Brain microvascular endothelial cell (primary cell): ENCODE measurements around the gene SH2B2.
"Not testable (repeated sequence)": the region's sequence is repeated elsewhere in the genome, so short reads cannot be mapped to it uniquely, and the experiment has no call there.

ENCODE experiments used
- DNase-seq: peaks from one replicate; pipeline ENCODE4 v3.0.0-alpha.2; 2020
- H3K27ac ChIP-seq: fragments of 250-450 bp; sonication (Bioruptor Pico); 2 replicates; pipeline ENCODE4 v1.5.1; 2020; ENCODE audit warnings: mild to moderate bottlenecking, moderate library complexity
- H3K27me3 ChIP-seq: fragments of 250-450 bp; sonication (Bioruptor Pico); replicated peaks from 2 replicates; pipeline ENCODE4 v1.5.1; 2020; ENCODE audit warnings: mild to moderate bottlenecking
- H3K36me3 ChIP-seq: fragments of 250-450 bp; sonication (Bioruptor Pico); replicated peaks from 2 replicates; pipeline ENCODE4 v1.5.1; 2020; ENCODE audit warnings: mild to moderate bottlenecking
- H3K4me3 ChIP-seq: 2 replicates; pipeline ENCODE4 v1.5.1; 2011; ENCODE audit warnings: low read depth, mild to moderate bottlenecking, control low read depth, low read length, moderate library complexity
- in situ Hi-C: cut with HindIII; loops from 2 replicates; pipeline ENCODE4 v1.10.0; 2017; ENCODE audit warnings: low sequenced_read_pairs, low pct_ligation_motif_present
- TF ChIP-seq, protein P1 (sequence below): IDR thresholded peaks from 2 replicates; pipeline ENCODE4 v1.5.1; 2011; ENCODE audit warnings: low read depth, mild to moderate bottlenecking, moderate library complexity, low read length, control low read depth, inconsistent platforms; ENCODE audit errors: missing control alignments

The SH2B2 gene

DNA sequence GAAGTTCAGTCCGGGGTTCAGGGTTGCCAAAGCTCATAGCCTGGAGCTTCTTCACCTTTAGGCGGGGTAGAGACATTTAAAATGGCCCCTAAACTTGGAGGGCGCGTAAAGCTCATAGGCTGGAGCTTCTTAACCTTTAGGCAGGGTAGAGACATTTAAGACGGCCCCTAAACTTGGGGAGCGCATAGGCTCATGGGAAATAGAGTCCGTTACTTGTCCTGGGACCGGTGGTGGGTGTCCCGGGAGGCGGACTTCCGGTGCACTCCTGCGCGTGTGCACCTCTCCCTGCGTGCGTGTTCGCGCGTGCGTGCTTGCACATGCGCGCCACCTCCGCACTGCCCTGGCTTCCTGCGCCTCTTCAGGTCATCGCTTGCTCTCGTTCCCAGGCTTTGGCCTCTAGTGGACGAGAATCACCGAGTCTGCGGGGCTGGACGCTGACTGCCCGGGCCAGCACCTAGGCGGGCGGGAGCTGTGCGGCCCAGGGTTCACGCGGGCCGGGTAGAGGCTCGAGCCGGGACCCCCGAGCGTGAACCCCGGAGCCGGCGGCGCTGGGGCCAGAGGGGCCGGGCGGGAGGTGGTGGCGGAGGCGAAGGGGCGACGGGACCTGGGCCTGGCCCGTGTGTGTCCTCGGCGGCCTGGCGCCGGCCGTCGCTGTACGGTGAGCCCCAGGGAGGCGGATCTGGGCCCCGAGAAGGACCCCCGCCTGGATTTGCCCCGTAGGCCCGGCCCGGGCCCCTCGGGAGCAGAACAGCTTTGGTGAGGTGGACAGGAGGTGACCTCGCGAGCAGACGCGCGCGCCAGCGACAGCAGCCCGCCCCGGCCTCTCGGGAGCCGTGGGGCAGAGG, 77.1 kb downstream of the SH2B2 start:
- in situ Hi-C loops, H3K36me3 ChIP-seq, H3K27me3 ChIP-seq: not testable (repeated sequence)
- Histone ChIP-seq H3K4me3 (peak overlapping the region; percentile 71), H3K27ac (peak overlapping the region; percentile 86)
- TF ChIP-seq, protein P1, sequence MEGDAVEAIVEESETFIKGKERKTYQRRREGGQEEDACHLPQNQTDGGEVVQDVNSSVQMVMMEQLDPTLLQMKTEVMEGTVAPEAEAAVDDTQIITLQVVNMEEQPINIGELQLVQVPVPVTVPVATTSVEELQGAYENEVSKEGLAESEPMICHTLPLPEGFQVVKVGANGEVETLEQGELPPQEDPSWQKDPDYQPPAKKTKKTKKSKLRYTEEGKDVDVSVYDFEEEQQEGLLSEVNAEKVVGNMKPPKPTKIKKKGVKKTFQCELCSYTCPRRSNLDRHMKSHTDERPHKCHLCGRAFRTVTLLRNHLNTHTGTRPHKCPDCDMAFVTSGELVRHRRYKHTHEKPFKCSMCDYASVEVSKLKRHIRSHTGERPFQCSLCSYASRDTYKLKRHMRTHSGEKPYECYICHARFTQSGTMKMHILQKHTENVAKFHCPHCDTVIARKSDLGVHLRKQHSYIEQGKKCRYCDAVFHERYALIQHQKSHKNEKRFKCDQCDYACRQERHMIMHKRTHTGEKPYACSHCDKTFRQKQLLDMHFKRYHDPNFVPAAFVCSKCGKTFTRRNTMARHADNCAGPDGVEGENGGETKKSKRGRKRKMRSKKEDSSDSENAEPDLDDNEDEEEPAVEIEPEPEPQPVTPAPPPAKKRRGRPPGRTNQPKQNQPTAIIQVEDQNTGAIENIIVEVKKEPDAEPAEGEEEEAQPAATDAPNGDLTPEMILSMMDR, result peak; percentile 37
- peak; percentile 100 for DNase-seq

DNA sequence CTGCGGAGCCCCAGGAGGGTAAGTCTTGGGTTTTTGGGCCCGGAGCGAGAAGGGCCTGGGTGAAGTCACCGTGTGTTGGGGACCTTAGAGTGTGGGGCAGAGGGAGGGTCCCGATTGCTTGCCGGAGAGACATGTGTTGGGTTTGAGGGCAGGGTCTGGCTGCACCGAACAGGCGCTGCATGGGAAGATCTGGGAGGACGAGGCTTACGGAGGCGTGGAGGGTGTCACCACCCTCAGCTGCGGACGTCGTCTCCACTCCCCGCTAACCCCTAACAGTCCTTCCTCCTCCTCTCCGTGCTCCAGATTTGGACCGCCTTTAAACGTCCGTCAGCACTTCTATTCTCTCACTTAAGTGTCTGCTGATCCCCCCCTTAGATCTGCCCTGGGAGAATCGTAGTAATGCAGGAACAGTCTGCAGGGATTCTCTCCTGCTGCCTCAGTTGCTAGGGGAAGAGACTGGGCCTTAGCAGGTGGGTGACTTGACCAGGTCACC, 77.8 kb downstream of the SH2B2 start:
- in situ Hi-C loops, H3K27me3 ChIP-seq, DNase-seq, H3K36me3 ChIP-seq: not testable (repeated sequence)
- Histone ChIP-seq H3K27ac (peak overlapping the region; percentile 86), H3K4me3 (peak overlapping the region; percentile 71)

DNA sequence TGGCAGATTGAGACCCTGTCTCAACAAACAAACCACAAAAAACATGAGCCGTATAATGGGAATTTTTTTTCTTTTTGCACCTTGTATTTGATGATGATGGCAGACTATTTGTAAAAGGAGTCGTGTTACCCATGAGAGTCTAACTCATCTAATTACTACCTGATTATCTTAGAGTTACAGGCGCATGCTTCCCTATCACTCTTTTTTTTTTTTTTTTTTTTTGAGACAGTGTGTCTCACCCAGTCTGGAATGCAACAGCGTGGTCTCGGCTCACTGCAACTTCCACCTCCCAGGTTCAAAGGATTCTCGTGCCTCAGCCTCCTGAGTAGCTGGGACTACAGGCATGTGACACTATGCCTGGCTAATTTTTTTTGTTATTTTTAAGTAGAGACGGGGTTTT, 78.7 kb downstream of the SH2B2 start:
- H3K36me3 ChIP-seq, H3K4me3 ChIP-seq, in situ Hi-C loops, H3K27me3 ChIP-seq, H3K27ac ChIP-seq, DNase-seq: not testable (repeated sequence)

DNA sequence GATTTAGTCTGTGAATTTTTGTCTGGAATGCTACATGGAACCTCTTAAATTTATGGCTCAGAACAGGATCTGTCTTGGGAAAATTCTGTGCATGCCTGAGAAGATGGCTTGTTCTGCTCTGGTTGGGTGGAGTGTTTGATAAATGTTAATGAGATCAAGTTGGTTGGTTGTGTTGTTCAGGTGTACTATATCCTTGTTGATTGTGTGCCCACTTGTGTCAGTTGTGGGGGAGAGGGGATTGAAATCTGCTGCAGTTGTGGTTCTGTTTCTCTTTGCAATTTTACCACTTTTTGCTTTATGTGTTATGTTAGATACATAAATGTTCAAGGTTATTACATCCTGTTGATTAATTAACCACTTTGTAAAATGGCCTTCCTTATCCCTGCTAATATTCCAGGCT, 83.4 kb downstream of the SH2B2 start:
- H3K27ac ChIP-seq, H3K4me3 ChIP-seq, H3K36me3 ChIP-seq, DNase-seq, in situ Hi-C loops, H3K27me3 ChIP-seq: not testable (repeated sequence)
